PC-9 (cell line): ENCODE results near the gene ROR2. TPM values are rescaled to one million over a fixed set of nuclear protein-coding genes. Genes with fewer than 3 reads are reported as not detected.

Experiments
- BruUV-seq: library from RNA; stranded (reverse); fragments of 400-500 nt; replicated peaks from 2 replicates; lab custom pipeline; 2021; lab: Mats Ljungman, UMichigan
- CTCF ChIA-PET: fragments of 300-600 bp; sonication (Branson Sonifier 250); formaldehyde crosslinking; loops from one replicate; lab custom pipeline; 2022; ENCODE audit warnings: antibody characterized with exemption; lab: Charles Lee
- POLR2A ChIA-PET: fragments of 300-600 bp; sonication (Branson Sonifier 250); formaldehyde crosslinking; loops from one replicate; lab custom pipeline; 2022; ENCODE audit warnings: antibody characterized with exemption; ENCODE audit not compliant: unreplicated experiment; lab: Charles Lee
- DNase-seq, 2 experiments: peaks; one replicate each; pipeline versions ENCODE4 v3.0.0 to v3.0.0-alpha.2; 2015 to 2022; ENCODE audit warnings: mixed read lengths in 1 of 2
- H2AFZ ChIP-seq: fragments of 200-600 bp; sonication (generic); 2 replicates; pipeline ENCODE4 v1.8.1; 2017; ENCODE audit warnings: antibody characterized with exemption
- H3F3A ChIP-seq: fragments of 200-600 bp; sonication (generic); 2 replicates; pipeline ENCODE4 v1.8.1; 2017; ENCODE audit warnings: antibody characterized with exemption, mild to moderate bottlenecking, low read depth; ENCODE audit not compliant: insufficient read depth
- H3K27ac ChIP-seq: fragments of 200-600 bp; sonication (generic); 2 replicates; pipeline ENCODE4 v1.6.1; 2016; ENCODE audit warnings: mixed run types
- H3K27me3 ChIP-seq: fragments of 200-600 bp; sonication (generic); 2 replicates; pipeline ENCODE4 v1.6.1; 2016; ENCODE audit warnings: low read depth, mixed run types; ENCODE audit not compliant: insufficient read depth
- H3K36me3 ChIP-seq: fragments of 200-600 bp; sonication (generic); 2 replicates; pipeline ENCODE4 v1.6.1; 2016; ENCODE audit warnings: low read depth, mixed run types
- H3K4me1 ChIP-seq: fragments of 200-600 bp; sonication (generic); replicated peaks from 2 replicates; pipeline ENCODE4 v1.6.1; 2016; ENCODE audit warnings: mixed run types; ENCODE audit not compliant: insufficient read depth
- H3K4me2 ChIP-seq: fragments of 200-600 bp; sonication (generic); 2 replicates; pipeline ENCODE4 v1.6.1; 2017; ENCODE audit warnings: mixed run types
- H3K4me3 ChIP-seq: fragments of 200-600 bp; sonication (generic); 2 replicates; pipeline ENCODE4 v1.6.1; 2016; ENCODE audit warnings: mixed run types
- H3K79me2 ChIP-seq: fragments of 200-600 bp; sonication (generic); 2 replicates; pipeline ENCODE4 v1.6.1; 2017; ENCODE audit warnings: low read depth, mixed run types
- H3K9me2 ChIP-seq: fragments of 200-600 bp; sonication (generic); 2 replicates; pipeline ENCODE4 v1.8.1; 2017; ENCODE audit warnings: mild to moderate bottlenecking; ENCODE audit not compliant: insufficient read depth
- H3K9me3 ChIP-seq: fragments of 200-600 bp; sonication (generic); 2 replicates; pipeline ENCODE4 v1.8.1; 2016; ENCODE audit warnings: low read depth; ENCODE audit not compliant: insufficient read depth
- H4K20me1 ChIP-seq: fragments of 200-600 bp; sonication (generic); 2 replicates; pipeline ENCODE4 v1.8.1; 2017; ENCODE audit not compliant: insufficient read depth
- EZH2 ChIP-seq: fragments of 200-600 bp; sonication (generic); IDR thresholded peaks from 2 replicates; pipeline ENCODE4 v1.8.0; 2017; ENCODE audit warnings: antibody characterized with exemption, low read depth
- intact Hi-C: fragments of 100-400 bp; cut with micrococcal nuclease; formaldehyde crosslinking; loops from one replicate; pipeline ENCODE4 v1.10.0; 2022; ENCODE audit not compliant: unreplicated experiment
- total RNA-seq: library from RNA; stranded (reverse); gene quantifications from 2 replicates; pipeline ENCODE4 v1.2.3, GENCODE V29; 2021
- TF ChIP-seq, protein P1 (sequence below): fragments of 200-600 bp; sonication (generic); conservative IDR thresholded peaks from 2 replicates; pipeline ENCODE4 v1.6.1; 2017; ENCODE audit warnings: mixed run types, antibody characterized with exemption, mild to moderate bottlenecking, moderate library complexity

ROR2 gene
- total RNA-seq, 1 experiment from 2014 or later, result not detected

DNA sequence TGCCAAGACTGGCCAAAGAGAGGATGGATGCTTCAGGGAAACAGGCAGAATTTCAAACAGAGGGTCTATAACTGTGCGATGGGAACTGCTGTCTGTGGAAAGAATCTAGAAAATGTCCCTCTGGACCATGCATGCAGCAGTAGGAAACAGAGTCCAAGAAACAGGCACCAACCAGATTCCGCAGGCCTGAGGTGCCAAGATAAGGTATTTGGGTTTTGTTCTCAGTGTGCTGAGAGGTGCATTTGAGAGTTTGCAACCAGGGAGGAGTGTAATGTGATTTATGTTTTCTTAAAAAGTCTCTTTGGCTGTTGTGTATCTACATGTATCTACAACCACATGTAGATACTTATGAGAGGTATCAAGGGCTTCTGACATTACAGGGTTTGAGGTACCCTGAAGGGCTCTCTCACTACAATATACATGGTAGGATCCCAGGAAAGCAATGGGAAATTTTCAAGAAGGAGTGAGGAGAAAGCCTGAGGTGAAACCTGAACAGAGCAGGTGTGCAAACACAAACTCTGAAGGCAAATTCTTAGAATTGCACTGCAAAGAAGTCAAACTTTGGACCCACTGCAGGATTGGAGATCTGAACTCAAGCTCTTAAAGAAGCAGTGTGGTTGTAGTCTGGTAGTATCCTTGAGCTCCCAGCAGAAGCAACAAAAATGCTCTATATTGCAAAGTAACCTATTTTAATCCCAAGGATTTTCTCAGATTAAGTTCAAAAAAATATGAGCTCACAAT, 343.6 kb downstream of the ROR2 start:
- H3K4me1 ChIP-seq, result no peaks in the 10 kb centered on the region
- intact Hi-C loops, result no loop called here
- no peak overlapping the region for H3K4me2 ChIP-seq
- DNase-seq, result no peak
- ChIA-PET CTCF (no interaction called here), POLR2A (interaction anchor here (0.6 kb wide), 1 partner anchor 85 kb away, joined by 4 read pairs; no protein-coding TSS in a partner anchor)
- no peaks in the 10 kb centered on the region for H3K27me3 ChIP-seq
- H3K9me2 ChIP-seq, result no peaks in the 10 kb centered on the region; the same call in 1 of the 2 replicates
- TF ChIP-seq, protein P1, sequence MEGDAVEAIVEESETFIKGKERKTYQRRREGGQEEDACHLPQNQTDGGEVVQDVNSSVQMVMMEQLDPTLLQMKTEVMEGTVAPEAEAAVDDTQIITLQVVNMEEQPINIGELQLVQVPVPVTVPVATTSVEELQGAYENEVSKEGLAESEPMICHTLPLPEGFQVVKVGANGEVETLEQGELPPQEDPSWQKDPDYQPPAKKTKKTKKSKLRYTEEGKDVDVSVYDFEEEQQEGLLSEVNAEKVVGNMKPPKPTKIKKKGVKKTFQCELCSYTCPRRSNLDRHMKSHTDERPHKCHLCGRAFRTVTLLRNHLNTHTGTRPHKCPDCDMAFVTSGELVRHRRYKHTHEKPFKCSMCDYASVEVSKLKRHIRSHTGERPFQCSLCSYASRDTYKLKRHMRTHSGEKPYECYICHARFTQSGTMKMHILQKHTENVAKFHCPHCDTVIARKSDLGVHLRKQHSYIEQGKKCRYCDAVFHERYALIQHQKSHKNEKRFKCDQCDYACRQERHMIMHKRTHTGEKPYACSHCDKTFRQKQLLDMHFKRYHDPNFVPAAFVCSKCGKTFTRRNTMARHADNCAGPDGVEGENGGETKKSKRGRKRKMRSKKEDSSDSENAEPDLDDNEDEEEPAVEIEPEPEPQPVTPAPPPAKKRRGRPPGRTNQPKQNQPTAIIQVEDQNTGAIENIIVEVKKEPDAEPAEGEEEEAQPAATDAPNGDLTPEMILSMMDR, result no peak
- no peak for TF ChIP-seq EZH2
- H3K4me3 ChIP-seq, result no peak overlapping the region
- H3F3A ChIP-seq, result no peaks in the 10 kb centered on the region
- H2AFZ ChIP-seq, result no peak overlapping the region
- no peaks in the 10 kb centered on the region for H3K9me3 ChIP-seq
- no TSS peak for BruUV-seq
- H3K36me3 ChIP-seq, result no peaks in the 10 kb centered on the region
- H3K79me2 ChIP-seq, result no peaks in the 10 kb centered on the region
- H4K20me1 ChIP-seq, result no peaks in the 10 kb centered on the region
- H3K27ac ChIP-seq, result no peak overlapping the region

DNA sequence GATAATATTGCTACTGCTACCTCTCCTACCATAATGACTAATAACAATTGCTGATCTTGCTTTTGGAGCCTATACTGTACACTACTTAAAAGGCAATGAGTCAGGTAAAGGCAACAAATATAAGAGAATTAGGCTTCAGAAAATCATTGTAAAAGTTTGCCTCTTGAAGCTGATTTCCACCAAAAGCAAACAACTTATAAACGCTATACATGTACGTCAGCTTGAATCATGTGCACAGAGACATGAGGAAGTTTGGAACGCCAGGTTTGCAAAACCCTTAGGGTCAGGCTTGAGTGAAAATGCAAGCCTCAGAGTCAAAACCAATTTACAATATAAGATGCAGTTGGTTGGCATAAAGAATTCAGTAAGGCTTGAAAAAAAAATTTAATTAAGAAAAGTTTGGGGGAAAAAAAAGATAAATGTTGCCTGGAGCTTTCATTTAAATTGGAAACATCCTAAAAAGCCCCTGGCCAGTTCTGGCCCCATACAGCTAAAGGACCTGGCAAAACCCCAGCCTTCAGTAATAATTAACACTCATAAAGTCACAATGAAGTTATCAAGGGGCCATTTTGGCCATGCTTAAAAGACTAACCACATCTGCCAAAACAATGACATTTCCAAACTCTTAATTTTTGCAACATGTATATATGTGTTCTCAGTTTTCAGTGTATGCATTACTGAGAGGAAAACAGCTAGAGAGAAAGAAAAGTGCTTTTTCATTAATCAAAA, 345.4 kb downstream of the ROR2 start:
- DNase-seq, result no peak
- no peaks in the 10 kb centered on the region for H3K9me3 ChIP-seq
- no TSS peak for BruUV-seq
- no peaks in the 10 kb centered on the region for H3K9me2 ChIP-seq
- H3K4me3 ChIP-seq, result no peak overlapping the region
- no peak overlapping the region for H2AFZ ChIP-seq
- no peaks in the 10 kb centered on the region for H3K79me2 ChIP-seq
- intact Hi-C loops, result no loop called here
- H3K4me2 ChIP-seq, result no peak overlapping the region
- H3K4me1 ChIP-seq, result no peaks in the 10 kb centered on the region
- H4K20me1 ChIP-seq, result no peaks in the 10 kb centered on the region
- no peaks in the 10 kb centered on the region for H3F3A ChIP-seq
- POLR2A ChIA-PET, result interaction anchor here (0.7 kb wide), 1 partner anchor 466 kb away, joined by 8 read pairs; no protein-coding TSS in a partner anchor
- no peak for TF ChIP-seq EZH2
- TF ChIP-seq, protein P1, result no peak
- no peaks in the 10 kb centered on the region for H3K36me3 ChIP-seq
- CTCF ChIA-PET, result no interaction called here
- no peak overlapping the region for H3K27ac ChIP-seq
- no peaks in the 10 kb centered on the region for H3K27me3 ChIP-seq

DNA sequence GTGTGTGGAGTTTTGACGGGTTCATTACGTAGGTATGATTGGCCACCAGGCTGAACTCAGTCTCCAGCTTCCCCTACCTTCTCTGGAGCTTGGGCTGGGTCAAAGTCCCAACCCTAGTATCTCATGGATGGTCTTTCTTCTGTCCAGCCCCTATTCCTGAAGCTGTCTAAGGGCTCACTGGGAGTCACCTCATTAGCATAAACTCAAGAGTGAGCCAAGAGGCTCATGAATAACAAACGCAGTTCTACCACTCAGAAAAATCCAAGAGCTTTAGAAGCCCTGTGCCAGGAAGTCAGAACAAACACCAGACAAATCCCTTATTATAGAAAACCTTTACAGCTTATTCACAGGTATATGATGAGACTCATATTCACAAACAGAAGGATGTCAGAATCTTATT, 346.1 kb downstream of the ROR2 start:
- no TSS peak for BruUV-seq
- no peak overlapping the region for H3K27ac ChIP-seq
- ChIA-PET POLR2A (no interaction called here), CTCF (no interaction called here)
- intact Hi-C loops, result no loop called here
- no peaks in the 10 kb centered on the region for H3K9me3 ChIP-seq
- no peak overlapping the region for H2AFZ ChIP-seq
- no peak overlapping the region for H3K4me3 ChIP-seq
- H3K4me1 ChIP-seq, result no peaks in the 10 kb centered on the region
- no peaks in the 10 kb centered on the region for H3K36me3 ChIP-seq
- no peaks in the 10 kb centered on the region for H3K9me2 ChIP-seq
- no peaks in the 10 kb centered on the region for H3K79me2 ChIP-seq
- H4K20me1 ChIP-seq, result no peaks in the 10 kb centered on the region
- H3F3A ChIP-seq, result no peaks in the 10 kb centered on the region
- H3K4me2 ChIP-seq, result no peak overlapping the region
- no peak for TF ChIP-seq EZH2
- TF ChIP-seq, protein P1, result no peak
- DNase-seq, result no peak
- no peaks in the 10 kb centered on the region for H3K27me3 ChIP-seq
